Body of pancreas (tissue), 4 donors: Measurements from ENCODE around the gene CNTNAP2.

Experiments used
- POLR2A ChIP-seq, 3 donors: fragments of 450-650 bp; IDR thresholded peaks; one replicate each; pipeline ENCODE4 v1.6.1; 2016; ENCODE audit warnings: antibody characterized with exemption in 3 of 3, mild to moderate bottlenecking in 2 of 3
- TF ChIP-seq, protein P1 (sequence below), 7 experiments: fragments of 450-650 bp in 4 of 7; fragments of 200-600 bp in 3 of 7; sonication (generic) in 3 of 7; IDR thresholded peaks; one replicate each; pipeline ENCODE4 v1.5.1; 2016 to 2019; ENCODE audit warnings: antibody characterized with exemption in 7 of 7

DNA sequence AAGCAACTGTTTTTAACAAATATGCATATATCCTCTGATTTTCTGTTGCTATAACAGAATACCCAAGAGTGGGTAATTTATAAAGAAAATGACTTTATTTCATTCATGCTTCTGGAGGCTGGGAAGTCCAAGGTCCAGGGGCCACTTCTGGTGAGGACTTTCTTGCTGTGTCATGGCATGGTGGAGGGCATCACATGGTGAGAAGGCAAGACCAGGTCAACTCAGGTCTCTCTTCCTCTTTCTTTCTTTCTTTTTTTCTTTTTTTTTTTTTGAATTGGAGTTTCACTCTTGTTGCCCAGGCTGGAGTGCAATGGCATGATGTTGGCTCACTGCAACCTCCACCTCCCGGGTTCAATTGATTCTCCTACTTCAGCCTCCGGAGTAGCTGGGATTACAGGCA lies 2170.9 kb downstream of the CNTNAP2 start:
- TF ChIP-seq, protein P1, sequence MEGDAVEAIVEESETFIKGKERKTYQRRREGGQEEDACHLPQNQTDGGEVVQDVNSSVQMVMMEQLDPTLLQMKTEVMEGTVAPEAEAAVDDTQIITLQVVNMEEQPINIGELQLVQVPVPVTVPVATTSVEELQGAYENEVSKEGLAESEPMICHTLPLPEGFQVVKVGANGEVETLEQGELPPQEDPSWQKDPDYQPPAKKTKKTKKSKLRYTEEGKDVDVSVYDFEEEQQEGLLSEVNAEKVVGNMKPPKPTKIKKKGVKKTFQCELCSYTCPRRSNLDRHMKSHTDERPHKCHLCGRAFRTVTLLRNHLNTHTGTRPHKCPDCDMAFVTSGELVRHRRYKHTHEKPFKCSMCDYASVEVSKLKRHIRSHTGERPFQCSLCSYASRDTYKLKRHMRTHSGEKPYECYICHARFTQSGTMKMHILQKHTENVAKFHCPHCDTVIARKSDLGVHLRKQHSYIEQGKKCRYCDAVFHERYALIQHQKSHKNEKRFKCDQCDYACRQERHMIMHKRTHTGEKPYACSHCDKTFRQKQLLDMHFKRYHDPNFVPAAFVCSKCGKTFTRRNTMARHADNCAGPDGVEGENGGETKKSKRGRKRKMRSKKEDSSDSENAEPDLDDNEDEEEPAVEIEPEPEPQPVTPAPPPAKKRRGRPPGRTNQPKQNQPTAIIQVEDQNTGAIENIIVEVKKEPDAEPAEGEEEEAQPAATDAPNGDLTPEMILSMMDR (IDR thresholded peaks at IDR 0.05), result no peak
- TF ChIP-seq POLR2A (IDR thresholded peaks at IDR 0.05), result no peak
